GM12892 (cell line): Measurements from ENCODE around the gene EML4.

Experiments used
- POLR2A ChIP-seq: IDR thresholded peaks from 2 replicates; pipeline ENCODE4 v1.6.1; 2011; ENCODE audit warnings: low read depth, low read length, control low read depth
- POLR2AphosphoS5 ChIP-seq: IDR thresholded peaks from 2 replicates; pipeline ENCODE4 v1.6.1; 2011; ENCODE audit warnings: low read depth, low read length, control low read depth
- TAF1 ChIP-seq: IDR thresholded peaks from 2 replicates; pipeline ENCODE4 v1.6.1; 2011; ENCODE audit warnings: low read depth, mild to moderate bottlenecking, control low read depth, low read length, borderline replicate concordance

DNA sequence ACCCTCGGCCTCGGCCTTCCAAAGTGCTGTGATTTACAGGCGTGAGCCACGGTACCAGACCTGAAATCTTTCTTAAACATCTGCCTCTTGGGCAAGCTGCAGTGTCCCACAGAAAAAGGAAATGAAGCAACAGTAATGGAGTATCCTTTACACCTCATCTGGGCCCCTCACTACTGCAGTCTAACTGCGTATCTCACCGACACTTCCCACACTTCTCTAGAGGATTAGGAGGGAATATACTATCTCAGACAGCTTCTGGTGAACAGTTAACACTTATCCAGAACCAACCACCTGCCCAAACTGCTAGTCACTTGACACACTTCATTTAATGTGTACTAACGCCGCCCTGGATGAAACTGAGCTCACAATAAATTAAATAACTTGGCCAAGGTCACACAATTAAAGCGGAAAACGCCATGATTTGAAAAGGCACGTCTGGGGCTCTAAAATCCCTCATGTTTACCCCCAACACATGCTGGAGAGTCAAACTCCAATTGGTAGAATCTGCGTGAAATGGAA, 190.9 kb downstream of the EML4 start:
- TF ChIP-seq POLR2AphosphoS5 (no peak), POLR2A (no peak), TAF1 (no peak)
